NCI-H1930 (cell line): ENCODE measurements around the gene FRMD4A.
"Not testable (repeated sequence)": the region's sequence is repeated elsewhere in the genome, so short reads cannot be mapped to it uniquely, and the experiment has no call there.

Source experiments
- DNase-seq, 2 experiments: peaks; one replicate each; lab custom pipeline; 2025; lab: John Stamatoyannopoulos, UW

FRMD4A gene

DNA sequence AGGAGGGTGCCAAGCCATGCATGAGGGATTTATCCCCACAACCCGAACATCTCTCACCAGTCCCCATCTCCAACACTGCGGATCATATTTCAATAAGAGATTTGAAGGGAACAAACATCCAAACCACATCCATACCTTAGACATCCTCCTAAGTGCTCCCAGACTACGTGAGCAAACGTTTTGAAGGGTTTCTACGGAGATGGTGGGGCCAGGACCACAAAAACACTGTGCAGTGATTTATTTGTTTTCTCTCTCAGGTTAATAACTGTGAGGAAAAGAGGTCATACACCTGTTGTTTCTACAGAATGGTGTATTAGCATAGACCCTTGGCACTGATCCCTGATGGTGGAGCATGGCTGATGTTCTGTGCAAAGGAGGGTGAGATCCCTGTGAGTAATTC lies 277.8 kb downstream of the FRMD4A start:
- no peak for DNase-seq

- DNase-seq, result no peak
Measured at GRCh38 chr10:14050598-14050997, 280.1 kb downstream of the FRMD4A start.

DNA sequence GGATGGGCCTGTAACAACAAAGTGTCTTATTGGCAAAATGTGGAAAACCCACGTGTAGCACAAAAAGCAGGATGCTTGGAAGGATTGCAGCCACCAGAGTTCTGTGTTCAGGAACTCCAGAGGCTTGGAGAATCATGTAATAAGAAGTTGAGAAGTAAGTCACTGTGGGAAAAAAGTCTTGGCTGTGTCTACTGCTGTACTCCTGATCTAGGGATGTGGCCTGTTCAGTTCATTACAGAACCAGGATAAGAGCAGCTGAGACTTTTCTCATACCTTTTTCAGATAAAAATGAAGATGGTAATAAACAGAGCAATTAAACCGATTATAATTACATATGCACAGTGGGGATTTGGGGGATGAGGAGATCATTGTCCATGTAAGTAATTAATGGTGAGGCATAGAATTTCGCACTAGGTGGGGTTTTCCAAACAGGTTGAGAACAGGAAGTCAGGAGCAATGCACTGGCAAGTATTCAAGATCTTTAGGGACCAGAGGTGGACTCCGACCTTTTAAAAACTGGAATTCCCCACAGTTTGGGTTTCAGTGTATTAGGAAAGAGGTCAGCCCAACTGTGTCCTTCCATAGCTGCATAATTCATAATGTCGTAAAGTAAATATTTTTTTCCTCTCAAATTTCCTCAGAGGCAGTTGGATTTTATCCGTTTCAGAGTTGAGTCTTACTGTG lies 281.7 kb downstream of the FRMD4A start:
- DNase-seq, result no peak

GRCh38 chr10:14047431-14047830 lies 283.3 kb downstream of the FRMD4A start:
- DNase-seq, result no peak

DNA sequence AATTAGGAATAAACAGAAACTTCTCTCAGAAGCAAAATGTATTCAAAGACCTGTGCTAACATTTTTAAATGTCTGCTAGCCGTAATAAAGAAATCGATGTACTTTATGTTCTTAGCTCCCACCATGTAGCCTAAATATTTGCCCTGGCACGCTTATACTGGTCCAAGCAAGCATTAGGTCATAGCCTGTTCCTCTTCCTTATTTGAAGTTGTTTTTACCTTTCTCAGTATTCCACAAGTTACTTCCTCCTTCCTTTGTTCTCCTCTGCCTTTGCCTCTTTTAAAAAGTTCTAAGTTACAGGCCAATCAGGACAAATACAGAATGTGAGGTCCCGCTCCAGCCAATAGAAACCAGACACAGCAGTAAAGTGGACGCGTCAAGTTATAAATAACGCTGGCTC lies 288.7 kb downstream of the FRMD4A start:
- not testable (repeated sequence) for DNase-seq

GRCh38 chr10:14040787-14041631 lies 289.7 kb downstream of the FRMD4A start:
- no peak for DNase-seq

- no peak for DNase-seq
Measured at GRCh38 chr10:14039968-14040668, 290.6 kb downstream of the FRMD4A start.

- DNase-seq, result no peak
Measured at GRCh38 chr10:14036233-14036632, 294.5 kb downstream of the FRMD4A start.

DNA sequence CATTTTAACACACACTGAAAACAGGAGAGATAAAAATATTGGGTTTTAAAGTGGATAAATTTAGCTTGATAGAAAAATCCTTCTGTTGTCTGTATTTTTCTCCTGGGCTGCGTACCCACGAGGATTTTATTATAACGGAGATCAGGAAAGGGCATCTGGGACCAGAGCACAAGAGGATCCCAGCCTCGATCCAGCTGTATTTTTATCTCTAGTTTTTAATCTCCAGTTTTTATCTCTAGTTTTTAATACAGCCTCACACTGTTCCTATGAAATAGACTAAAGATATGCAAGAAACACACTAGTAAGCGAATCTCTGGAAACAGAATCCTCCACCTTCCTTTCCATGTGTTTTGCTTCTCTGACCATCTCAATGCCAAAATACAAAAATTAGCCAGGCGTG lies 295.2 kb downstream of the FRMD4A start:
- no peak for DNase-seq

- DNase-seq, result no peak
Measured at GRCh38 chr10:14032406-14032998, 298.2 kb downstream of the FRMD4A start.

DNA sequence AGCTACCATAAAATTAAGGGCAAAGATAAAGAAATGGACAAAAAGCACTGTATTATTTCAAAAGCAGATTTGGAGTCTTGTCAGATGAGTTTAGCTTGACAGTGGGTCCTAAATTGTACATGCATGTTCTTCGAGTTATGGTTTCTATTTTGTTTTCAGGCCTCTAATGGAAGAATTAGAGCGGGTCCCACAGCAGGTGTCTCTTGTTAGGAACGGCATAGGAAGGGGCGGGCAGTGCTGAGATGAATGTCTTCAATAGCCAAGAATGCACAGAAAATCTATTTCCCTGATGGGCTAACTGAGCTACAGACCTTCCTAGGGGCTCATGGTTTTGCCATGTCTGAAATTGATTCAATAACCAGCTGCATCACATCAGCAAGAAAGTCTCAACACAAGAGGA lies 304.4 kb downstream of the FRMD4A start:
- no peak for DNase-seq

DNA sequence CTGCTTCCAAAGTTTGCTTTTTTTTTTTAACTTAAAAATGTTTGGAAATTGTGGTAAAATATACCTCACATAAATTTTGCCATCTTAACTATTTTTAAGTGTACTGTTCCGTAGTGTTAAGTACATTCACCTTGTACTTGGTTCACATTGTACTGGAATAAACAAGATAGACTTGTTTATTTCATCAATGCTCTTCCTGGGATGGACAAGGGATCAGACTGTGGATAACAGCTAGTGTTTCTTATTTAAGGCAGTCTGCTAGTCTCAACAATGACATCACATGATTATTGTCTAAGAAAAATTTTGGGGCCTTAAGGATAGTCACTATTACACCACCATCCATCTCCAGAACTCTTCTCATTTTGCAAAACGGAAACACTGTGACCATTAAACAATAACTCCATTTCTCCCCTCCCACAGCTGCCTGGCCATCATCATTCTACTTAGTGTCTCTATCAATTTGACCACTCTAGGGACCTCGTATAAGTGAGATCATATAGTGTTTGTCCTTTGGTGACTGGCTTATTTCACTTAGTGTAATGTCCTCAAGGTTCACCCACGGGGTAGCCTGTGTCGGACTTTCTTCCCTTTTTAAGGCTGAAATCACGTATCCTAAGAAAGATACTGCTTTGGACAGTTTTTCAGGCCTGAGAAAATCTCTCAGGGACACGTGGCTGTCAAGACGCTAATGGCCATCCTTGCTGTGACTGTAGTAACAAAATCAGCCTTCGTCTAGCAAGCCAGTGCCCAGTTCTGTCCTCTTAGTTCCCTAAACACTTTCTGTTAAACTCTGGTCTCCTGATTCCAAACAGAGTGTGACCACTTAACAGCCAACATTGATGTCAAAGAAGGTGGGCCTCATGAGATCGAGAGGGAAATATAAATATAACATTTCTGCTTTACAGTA lies 305.2 kb downstream of the FRMD4A start:
- DNase-seq, result no peak

DNA sequence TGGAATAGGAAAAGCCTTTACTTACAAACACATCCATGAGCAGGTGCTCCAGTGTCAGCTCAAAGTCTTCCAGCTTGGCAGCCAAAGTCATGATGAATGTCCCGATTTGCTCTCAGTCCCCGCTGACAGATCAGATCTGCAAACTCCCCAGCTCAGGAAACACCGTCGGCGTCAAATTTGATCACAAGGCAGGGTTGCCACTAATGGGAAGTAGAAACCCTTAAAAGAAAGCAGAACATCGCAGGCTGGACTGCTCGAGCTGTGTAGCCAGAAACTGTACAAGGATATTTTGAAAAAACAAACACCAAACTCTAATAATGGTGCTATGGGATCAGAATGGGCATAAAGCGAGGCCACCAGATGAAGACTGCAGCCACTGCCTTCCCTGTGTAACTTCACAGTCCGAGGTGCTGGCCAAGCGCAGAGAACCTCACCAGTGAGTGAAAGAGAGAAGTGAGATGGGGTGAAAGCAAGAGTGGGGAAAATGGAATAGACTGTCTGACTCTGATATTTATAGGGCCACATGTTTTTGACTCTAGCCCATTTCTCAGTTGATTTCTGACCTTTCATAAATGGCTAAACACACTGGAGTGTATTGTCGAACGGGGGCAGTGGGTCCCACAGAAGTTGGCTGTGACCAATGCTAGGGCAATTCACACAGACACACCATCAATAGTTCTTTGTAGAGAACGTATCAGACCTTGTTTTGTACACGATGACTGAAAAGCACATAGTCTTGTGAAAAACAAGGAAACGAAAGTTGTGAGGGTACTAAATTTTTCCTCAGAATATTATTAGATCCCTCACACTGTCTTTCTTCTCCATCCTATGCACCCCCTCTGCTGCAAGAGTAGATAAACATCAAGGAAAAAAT lies 306.2 kb downstream of the FRMD4A start:
- DNase-seq, result no peak

- no peak for DNase-seq
Measured at GRCh38 chr10:14023673-14024328, 306.9 kb downstream of the FRMD4A start.

DNA sequence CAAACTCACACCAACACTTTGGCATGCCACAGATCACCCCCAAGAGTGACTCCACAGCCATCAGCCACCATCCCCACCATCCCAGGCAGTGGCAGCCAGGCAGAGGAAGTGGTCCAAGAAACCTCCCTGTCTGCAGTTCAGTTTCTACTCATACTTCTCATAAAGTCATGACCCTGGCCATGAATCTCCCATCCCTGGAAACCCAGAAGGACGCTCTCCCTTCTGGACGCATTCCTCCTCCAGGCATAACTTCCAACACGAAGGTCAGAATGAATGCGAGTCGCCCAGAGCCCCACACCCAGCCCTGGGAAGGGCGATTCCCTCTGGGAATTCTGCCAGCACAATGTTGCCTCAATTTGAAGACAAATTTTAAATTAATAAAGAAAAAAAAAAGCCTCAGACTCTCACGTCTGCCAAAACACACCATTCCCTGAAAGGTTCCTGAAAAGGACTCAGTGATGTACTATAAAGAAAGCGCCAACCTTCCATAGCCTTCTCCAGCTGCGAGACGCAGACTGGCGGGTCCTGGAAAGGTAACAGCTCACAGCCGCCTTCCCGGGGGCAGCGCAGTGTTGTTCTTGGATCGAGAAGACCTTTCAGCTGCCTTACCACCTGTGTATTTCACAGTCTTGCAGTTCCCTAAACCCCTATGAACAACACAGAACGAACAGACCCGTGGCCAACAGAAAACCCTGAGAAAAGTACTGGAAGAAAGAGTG lies 307.6 kb downstream of the FRMD4A start:
- DNase-seq, result no peak

- DNase-seq, result no peak
Measured at GRCh38 chr10:14022052-14022451, 308.7 kb downstream of the FRMD4A start.

GRCh38 chr10:14020037-14020664 lies 310.6 kb downstream of the FRMD4A start:
- no peak for DNase-seq

GRCh38 chr10:14017467-14017866 lies 313.3 kb downstream of the FRMD4A start:
- no peak for DNase-seq

GRCh38 chr10:14016931-14017333 lies 313.8 kb downstream of the FRMD4A start:
- no peak for DNase-seq
